Measurements from ENCODE around the gene NEURL2.

NEURL2 gene

GRCh38 chr20:45938727-45939438, 47.9 kb upstream of the NEURL2 start:
- Histone ChIP-seq H4K20me1 (ENCODE audit: insufficient read depth, low read length) (no peaks in the 10 kb centered on the region), H3K4me2 (ENCODE audit: low read depth, low read length) (no peak overlapping the region)

DNA sequence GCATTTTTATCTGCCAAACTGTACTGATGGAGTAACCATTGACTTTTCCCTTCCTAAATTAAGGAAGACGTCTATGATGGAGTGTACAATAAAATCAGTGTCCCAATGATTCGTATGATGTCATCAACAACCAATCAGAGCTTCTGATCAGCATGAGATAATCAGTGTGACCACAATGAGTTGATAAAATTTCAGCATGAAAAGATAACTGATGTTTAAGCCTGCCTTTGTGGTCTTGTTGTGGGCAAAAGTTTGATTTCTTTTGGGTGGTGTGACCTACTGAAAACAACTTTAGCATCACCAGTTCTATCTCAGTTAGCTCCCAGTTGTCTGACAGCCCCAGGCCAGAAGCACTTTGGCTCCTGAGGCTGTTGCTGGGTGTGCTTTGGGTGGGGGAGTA, 46.8 kb upstream of the NEURL2 start:
- peaks cover 4% of the 10 kb centered on the region; the same call in 1 of the 2 replicates for H3F3A ChIP-seq (ENCODE audit: insufficient read depth, low read length)
- H3K4me2 ChIP-seq (ENCODE audit: low read depth, low read length): no peak overlapping the region
- no peaks in the 10 kb centered on the region for H3K9me3 ChIP-seq (replicated peaks; ENCODE audit: insufficient read depth, low read length)
- H3K9me2 ChIP-seq (replicated peaks; ENCODE audit: insufficient read depth, low read length): no peaks in the 10 kb centered on the region
- peaks cover 2% of the 10 kb centered on the region; the same call in 1 of the 2 replicates for H3K36me3 ChIP-seq (replicated peaks; ENCODE audit: insufficient read depth, low read length)
- no peaks in the 10 kb centered on the region for H4K20me1 ChIP-seq (ENCODE audit: insufficient read depth, low read length)
- H3K79me2 ChIP-seq (ENCODE audit: low read length): peaks cover 36% of the 10 kb centered on the region
- no peak overlapping the region for H3K4me3 ChIP-seq (ENCODE audit: low read length)
- H2AFZ ChIP-seq (ENCODE audit: low read length): no peak overlapping the region
- no peaks in the 10 kb centered on the region for H3K27me3 ChIP-seq (replicated peaks; ENCODE audit: insufficient read depth, low read length)
- H3K27ac ChIP-seq (ENCODE audit: low read length): no peak overlapping the region
- H3K9ac ChIP-seq (ENCODE audit: low read length): no peak overlapping the region
- DNase-seq: no peak
- TF ChIP-seq EZH2 (optimal IDR thresholded peaks at IDR 0.05; ENCODE audit: low read depth, low read length) (no peak), EZH2phosphoT487 (IDR thresholded peaks at IDR 0.05; ENCODE audit: low read length) (no peak)
- TF ChIP-seq, protein P1, sequence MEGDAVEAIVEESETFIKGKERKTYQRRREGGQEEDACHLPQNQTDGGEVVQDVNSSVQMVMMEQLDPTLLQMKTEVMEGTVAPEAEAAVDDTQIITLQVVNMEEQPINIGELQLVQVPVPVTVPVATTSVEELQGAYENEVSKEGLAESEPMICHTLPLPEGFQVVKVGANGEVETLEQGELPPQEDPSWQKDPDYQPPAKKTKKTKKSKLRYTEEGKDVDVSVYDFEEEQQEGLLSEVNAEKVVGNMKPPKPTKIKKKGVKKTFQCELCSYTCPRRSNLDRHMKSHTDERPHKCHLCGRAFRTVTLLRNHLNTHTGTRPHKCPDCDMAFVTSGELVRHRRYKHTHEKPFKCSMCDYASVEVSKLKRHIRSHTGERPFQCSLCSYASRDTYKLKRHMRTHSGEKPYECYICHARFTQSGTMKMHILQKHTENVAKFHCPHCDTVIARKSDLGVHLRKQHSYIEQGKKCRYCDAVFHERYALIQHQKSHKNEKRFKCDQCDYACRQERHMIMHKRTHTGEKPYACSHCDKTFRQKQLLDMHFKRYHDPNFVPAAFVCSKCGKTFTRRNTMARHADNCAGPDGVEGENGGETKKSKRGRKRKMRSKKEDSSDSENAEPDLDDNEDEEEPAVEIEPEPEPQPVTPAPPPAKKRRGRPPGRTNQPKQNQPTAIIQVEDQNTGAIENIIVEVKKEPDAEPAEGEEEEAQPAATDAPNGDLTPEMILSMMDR (IDR thresholded peaks at IDR 0.05; ENCODE audit: low read length): no peak
- H3K4me1 ChIP-seq (ENCODE audit: low read length): peaks cover 4% of the 10 kb centered on the region; the same call in 1 of the 2 replicates

More at GRCh38 chr20:45938727-45939438, 47.9 kb upstream of the NEURL2 start:
- Histone ChIP-seq H3K27ac (ENCODE audit: low read length) (no peak overlapping the region), H3K79me2 (ENCODE audit: low read length) (peaks cover 30% of the 10 kb centered on the region), H3K4me3 (ENCODE audit: low read length) (no peak overlapping the region), H3K9me3 (replicated peaks; ENCODE audit: insufficient read depth, low read length) (no peaks in the 10 kb centered on the region), H3K36me3 (replicated peaks; ENCODE audit: insufficient read depth, low read length) (peaks cover 2% of the 10 kb centered on the region; the same call in 1 of the 2 replicates), H2AFZ (ENCODE audit: low read length) (no peak overlapping the region), H3K9ac (ENCODE audit: low read length) (no peak overlapping the region), H3F3A (ENCODE audit: insufficient read depth, low read length) (peaks cover 2% of the 10 kb centered on the region; the same call in 1 of the 2 replicates), H3K27me3 (replicated peaks; ENCODE audit: insufficient read depth, low read length) (no peaks in the 10 kb centered on the region), H3K9me2 (replicated peaks; ENCODE audit: insufficient read depth, low read length) (no peaks in the 10 kb centered on the region), H3K4me1 (ENCODE audit: low read length) (no peaks in the 10 kb centered on the region)
- no peak for DNase-seq
- no peak for TF ChIP-seq EZH2phosphoT487 (IDR thresholded peaks at IDR 0.05; ENCODE audit: low read length)
- TF ChIP-seq, protein P1 (IDR thresholded peaks at IDR 0.05; ENCODE audit: low read length): no peak
- TF ChIP-seq EZH2 (optimal IDR thresholded peaks at IDR 0.05; ENCODE audit: low read depth, low read length): no peak

DNA sequence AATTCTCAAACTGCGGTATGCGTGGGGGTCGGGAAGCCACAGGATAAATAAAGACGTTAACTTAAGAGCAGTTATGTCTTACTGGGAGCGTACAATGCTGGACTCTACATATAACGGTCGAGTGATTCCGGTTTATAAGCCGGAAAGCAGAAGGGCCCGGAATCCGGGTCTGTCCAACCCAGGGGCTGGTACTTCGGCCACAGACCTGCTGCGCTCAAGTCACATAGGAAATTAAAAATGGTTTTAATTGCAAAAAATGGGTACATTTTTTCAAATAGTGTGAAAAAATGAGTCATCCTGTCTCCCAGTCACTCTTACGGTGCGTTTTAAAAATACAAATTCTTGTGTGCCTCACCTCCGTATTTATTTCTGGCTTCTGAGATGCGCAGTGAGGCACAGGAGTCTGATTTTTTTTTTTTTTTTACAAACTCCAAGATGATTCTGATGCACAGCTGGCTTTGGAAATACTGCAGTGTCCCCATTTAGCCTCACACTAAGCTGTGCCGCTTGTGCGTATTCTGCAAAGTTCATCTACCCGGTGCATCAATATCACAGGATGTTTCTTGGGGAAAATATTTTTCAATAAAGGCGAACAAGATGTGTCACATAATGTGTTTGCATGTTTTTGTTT, 44.5 kb upstream of the NEURL2 start:
- Histone ChIP-seq H3K9me3 (replicated peaks; ENCODE audit: insufficient read depth, low read length) (no peaks in the 10 kb centered on the region), H3K79me2 (ENCODE audit: low read length) (peaks cover 36% of the 10 kb centered on the region), H2AFZ (ENCODE audit: low read length) (peak overlapping the region; percentile 64), H3K9me2 (replicated peaks; ENCODE audit: insufficient read depth, low read length) (no peaks in the 10 kb centered on the region), H3K9ac (ENCODE audit: low read length) (peak overlapping the region; percentile 51), H3K4me2 (ENCODE audit: low read depth, low read length) (peak overlapping the region; percentile 63), H3K27me3 (replicated peaks; ENCODE audit: insufficient read depth, low read length) (no peaks in the 10 kb centered on the region), H3K27ac (ENCODE audit: low read length) (peak overlapping the region; percentile 11; the same call in 1 of the 2 replicates), H3F3A (ENCODE audit: insufficient read depth, low read length) (peaks cover 4% of the 10 kb centered on the region; the same call in 1 of the 2 replicates), H4K20me1 (ENCODE audit: insufficient read depth, low read length) (no peaks in the 10 kb centered on the region), H3K4me3 (ENCODE audit: low read length) (peak overlapping the region; percentile 79), H3K4me1 (ENCODE audit: low read length) (peaks cover 4% of the 10 kb centered on the region; the same call in 1 of the 2 replicates), H3K36me3 (replicated peaks; ENCODE audit: insufficient read depth, low read length) (peaks cover 2% of the 10 kb centered on the region; the same call in 1 of the 2 replicates)
- DNase-seq: no peak
- TF ChIP-seq EZH2phosphoT487 (IDR thresholded peaks at IDR 0.05; ENCODE audit: low read length) (no peak), EZH2 (optimal IDR thresholded peaks at IDR 0.05; ENCODE audit: low read depth, low read length) (no peak)
- TF ChIP-seq, protein P1 (IDR thresholded peaks at IDR 0.05; ENCODE audit: low read length): no peak
